HepG2 (cell line): ENCODE measurements around the gene TSHZ1. TPM values are rescaled to one million over a fixed set of nuclear protein-coding genes. Genes with fewer than 3 reads are reported as not detected.

ENCODE experiments used
- ATAC-seq: fragments of 200-7000 bp; cut with Tn5 transposase; 3 replicates; pipeline ENCODE4 v1.9.1; 2020; ENCODE audit warnings: mild to moderate bottlenecking, moderate library complexity
- BruUV-seq: library from RNA; stranded (reverse); fragments of 400-500 nt; replicated peaks from 2 replicates; lab custom pipeline; 2021; lab: Mats Ljungman, UMichigan
- CTCF ChIA-PET: fragments of 300-600 bp; formaldehyde crosslinking; extraction: SDS; loops from one replicate; lab custom pipeline; 2021; ENCODE audit warnings: low total read pairs, inconsistent platforms, low intra/inter-chr PET ratio; lab: Yijun Ruan, JAX
- POLR2A ChIA-PET: fragments of 350-600 bp; sonication (Branson Sonifier 250); formaldehyde crosslinking; loops from one replicate; lab custom pipeline; 2020; ENCODE audit warnings: antibody characterized with exemption, inconsistent platforms; lab: Yijun Ruan, JAX
- DNase-seq: peaks from one replicate; pipeline ENCODE4 v3.0.0-alpha.2; 2015; ENCODE audit warnings: low spot score
- FAIRE-seq: peaks from 3 replicates; lab custom pipeline; 2011; peaks lifted over from hg19 to GRCh38; lab: Jason Lieb, UNC
- H2AFZ ChIP-seq: one replicate; pipeline ENCODE4 v1.6.1; 2011; ENCODE audit warnings: low read length, inconsistent platforms
- H3K27ac ChIP-seq: fragments of 300-600 bp; 3 replicates; pipeline ENCODE4 v1.8.0; 2011; ENCODE audit warnings: mixed run types, mild to moderate bottlenecking, mixed read lengths, low read length, inconsistent platforms; ENCODE audit not compliant: insufficient read depth; ENCODE audit errors: extremely low read length
- H3K27me3 ChIP-seq, 2 experiments: fragments of 200-600 bp in 1 of 2; 2 replicates in 1 of 2; 3 replicates in 1 of 2; pipeline versions ENCODE4 v1.6.0 to v1.8.0; 2011; ENCODE audit warnings: low read length in 2 of 2, mild to moderate bottlenecking in 2 of 2, moderate library complexity in 2 of 2, inconsistent platforms in 1 of 2; ENCODE audit not compliant: insufficient read depth in 2 of 2, control insufficient read depth in 1 of 2
- H3K36me3 ChIP-seq, 2 experiments: fragments of 200-600 bp in 1 of 2; replicated peaks in 1 of 2; 2 replicates in 1 of 2; 3 replicates in 1 of 2; pipeline versions ENCODE4 v1.5.1 to v1.8.0; 2011; ENCODE audit warnings: low read length in 2 of 2, inconsistent platforms in 1 of 2; ENCODE audit not compliant: insufficient read depth in 2 of 2, control insufficient read depth in 1 of 2
- H3K4me1 ChIP-seq: 2 replicates; pipeline ENCODE4 v1.5.1; 2012; ENCODE audit warnings: low read length, inconsistent platforms; ENCODE audit not compliant: insufficient read depth
- H3K4me2 ChIP-seq: 2 replicates; pipeline ENCODE4 v1.6.0; 2011; ENCODE audit warnings: low read depth, low read length, inconsistent platforms
- H3K4me3 ChIP-seq, 3 experiments: fragments of 200-600 bp in 1 of 3; sonication (generic), shearing (Covaris generic) in 1 of 3; replicated peaks in 1 of 3; 2 replicates each; pipeline ENCODE4 v1.5.1; 2011 to 2016; ENCODE audit warnings: low read length in 3 of 3, inconsistent platforms in 2 of 3, low read depth in 2 of 3, mild to moderate bottlenecking in 2 of 3, control low read depth in 1 of 3, mixed read lengths in 1 of 3; ENCODE audit not compliant: insufficient read depth in 1 of 3
- H3K79me2 ChIP-seq: one replicate; pipeline ENCODE4 v1.6.1; 2011; ENCODE audit warnings: low read length, inconsistent platforms; ENCODE audit not compliant: insufficient read depth
- H3K9ac ChIP-seq: 2 replicates; pipeline ENCODE4 v1.6.0; 2011; ENCODE audit warnings: mild to moderate bottlenecking, low read depth, low read length, inconsistent platforms; ENCODE audit not compliant: insufficient read depth
- H3K9me3 ChIP-seq: 2 replicates; pipeline ENCODE4 v1.5.1; 2012; ENCODE audit warnings: mild to moderate bottlenecking, low read length
- H4K20me1 ChIP-seq: 2 replicates; pipeline ENCODE4 v1.6.0; 2011; ENCODE audit warnings: inconsistent platforms, mild to moderate bottlenecking, low read length, moderate library complexity; ENCODE audit not compliant: insufficient read depth
- KMT2A ChIP-seq: sonication (generic); formaldehyde crosslinking; IDR thresholded peaks from 2 replicates; pipeline ENCODE4 v1.4.0; 2020; ENCODE audit warnings: missing genetic modification reagents
- MAFF ChIP-seq: IDR thresholded peaks from 2 replicates; pipeline ENCODE4 v1.6.1; 2011; ENCODE audit warnings: low read depth, low read length, improper control_type of control experiment
- NRL ChIP-seq: sonication (generic); formaldehyde crosslinking; IDR thresholded peaks from 2 replicates; pipeline ENCODE4 v1.5.0; 2020; ENCODE audit warnings: missing genetic modification reagents, mild to moderate bottlenecking, moderate library complexity, borderline replicate concordance
- POLR2AphosphoS5 ChIP-seq: IDR thresholded peaks from 2 replicates; pipeline ENCODE4 v1.6.1; 2012; ENCODE audit warnings: low read depth, low read length
- YEATS4 ChIP-seq: sonication (generic); formaldehyde crosslinking; IDR thresholded peaks from 2 replicates; pipeline ENCODE4 v1.4.0; 2020; ENCODE audit warnings: missing genetic modification reagents, borderline replicate concordance
- ZNF18 ChIP-seq: sonication (generic); formaldehyde crosslinking; IDR thresholded peaks from 2 replicates; pipeline ENCODE4 v1.8.0; 2022; ENCODE audit warnings: mild to moderate bottlenecking, missing genetic modification reagents; ENCODE audit not compliant: insufficient replicate concordance
- ZNF30 ChIP-seq: sonication (generic); formaldehyde crosslinking; IDR thresholded peaks from 2 replicates; pipeline ENCODE4 v1.5.0; 2020; ENCODE audit warnings: mild to moderate bottlenecking, missing genetic modification reagents
- ZNF616 ChIP-seq: sonication (generic); formaldehyde crosslinking; IDR thresholded peaks from 2 replicates; pipeline ENCODE4 v1.5.0; 2020; ENCODE audit warnings: low read depth, mild to moderate bottlenecking, missing genetic modification reagents
- ZNF768 ChIP-seq: sonication (generic); formaldehyde crosslinking; IDR thresholded peaks from 2 replicates; pipeline ENCODE4 v1.4.0; 2020; ENCODE audit warnings: missing genetic modification reagents
- ZNF788 ChIP-seq: sonication (generic); formaldehyde crosslinking; IDR thresholded peaks from 2 replicates; pipeline ENCODE4 v1.5.0; 2020; ENCODE audit warnings: mild to moderate bottlenecking, missing genetic modification reagents, borderline replicate concordance
- WGBS: methylation state at CpG from one replicate; pipeline ENCODE4 v1.1.6; 2017; ENCODE audit warnings: low lambda C conversion rate; 5-methylcytosine and 5-hydroxymethylcytosine counted together
- in situ Hi-C: cut with HindIII; loops from 2 replicates; pipeline ENCODE4 v1.10.0; 2017; ENCODE audit warnings: low pct_unique_long_range_greater_than_20kb; ENCODE audit not compliant: extremely low pct_ligation_motif_present
- intact Hi-C: fragments of 100-400 bp; cut with micrococcal nuclease; formaldehyde crosslinking; loops from one replicate; pipeline ENCODE4 v1.10.0; 2022; ENCODE audit not compliant: unreplicated experiment
- polyA plus RNA-seq, 8 experiments: library from polyadenylated mRNA; depleted of rRNA in 3 of 8; stranded (reverse) in 7 of 8; unstranded in 1 of 8; fragments of >200 nt; fragmentation: Illumina TruSeq in 4 of 8; extraction: Trizol in 4 of 8; gene quantifications; 2 replicates each; pipeline versions ENCODE4 v1.2.1 to v1.2.3, GENCODE V29; 2011 to 2016; ENCODE audit warnings: low read depth in 4 of 8, missing spikeins in 1 of 8, mixed read lengths in 1 of 8; ENCODE audit not compliant: insufficient read depth in 1 of 8
- total RNA-seq, 5 experiments: library from RNA; depleted of rRNA; stranded (reverse); fragments of >200 nt; fragmentation: Illumina TruSeq; extraction: Trizol; gene quantifications; 2 replicates each; pipeline ENCODE4 v1.2.3, GENCODE V29; 2016; ENCODE audit warnings: low read depth in 1 of 5

The TSHZ1 gene
- total and polyA plus RNA-seq, 2 of the 13 experiments (the other 11 are each of a cell fraction or from before 2014, with no cell fraction given) = 2.5 to 2.7 TPM

- 84% methylated on average over 7 of the region's 7 CpGs for WGBS
- no peak for FAIRE-seq
- Histone ChIP-seq H3K36me3 (no peaks in the 10 kb centered on the region), H3K4me3 (no peak overlapping the region), H3K27me3 (no peaks in the 10 kb centered on the region), H3K4me1 (no peaks in the 10 kb centered on the region), H3K27ac (no peak overlapping the region), H3K79me2 (no peaks in the 10 kb centered on the region), H3K9ac (no peak overlapping the region), H4K20me1 (0 out of 2 replicates have a peak, but pooled peaks cover 6% of the 10 kb centered on the region), H2AFZ (no peak overlapping the region), H3K9me3 (no peaks in the 10 kb centered on the region), H3K4me2 (no peak overlapping the region)
- ATAC-seq = no peak
- BruUV-seq = no TSS peak
- intact Hi-C loops = no loop called here
- ChIA-PET POLR2A (no interaction called here), CTCF (no interaction called here)
- in situ Hi-C loops = no loop called here
- no peak for TF ChIP-seq ZNF788 (CRISPR knock-in tag)
- no peak for TF ChIP-seq POLR2AphosphoS5
- no peak for TF ChIP-seq ZNF616 (CRISPR knock-in tag)
- no peak for TF ChIP-seq ZNF18 (CRISPR knock-in tag)
- TF ChIP-seq NRL = no peak
- TF ChIP-seq ZNF768 (CRISPR knock-in tag) = no peak
- TF ChIP-seq ZNF30 = no peak
- no peak for TF ChIP-seq MAFF
- no peak for TF ChIP-seq KMT2A (CRISPR knock-in tag)
- TF ChIP-seq YEATS4 (CRISPR knock-in tag) = no peak
- no peak for DNase-seq
These were observed 58.6 kb downstream of the TSHZ1 start for GRCh38 chr18:75269124-75269680.
